Skin of body (tissue), 2 donors: ENCODE results near the gene CEBPZOS. TPM values are rescaled to one million over a fixed set of nuclear protein-coding genes. Genes with fewer than 3 reads are reported as not detected.
A peak's percentile ranks its signal among the peaks of the same experiment; 100 is the strongest.

ENCODE experiments used
- DNase-seq: peaks from one replicate; lab custom pipeline; 2025; lab: John Stamatoyannopoulos, UW
- total RNA-seq: library from RNA; depleted of rRNA; stranded (reverse); fragments of >200 nt; gene quantifications from one replicate; pipeline ENCODE4 v1.2.3, GENCODE V29; 2014

CEBPZOS gene
- total RNA-seq, result 18.8 TPM

GRCh38 chr2:37196320-37197195 is at the start of gene CEBPZOS:
Gene CEBPZOS, plus strand, starts transcription at chr2:37196496. Its CDS starts 3,209 bp downstream, at chr2:37199705.
- DNase-seq, result peak; percentile 67

GRCh38 chr2:37148325-37148724 is 48.0 kb upstream of the CEBPZOS start:
- no peak for DNase-seq

GRCh38 chr2:37149626-37150322 is 46.5 kb upstream of the CEBPZOS start:
- no peak for DNase-seq

- no peak for DNase-seq
Measured at GRCh38 chr2:37153224-37153623, 43.1 kb upstream of the CEBPZOS start.

- DNase-seq, result no peak
Measured at GRCh38 chr2:37154785-37155184, 41.5 kb upstream of the CEBPZOS start.

- DNase-seq, result peak; percentile 76
Measured at GRCh38 chr2:37156071-37156856, 40.0 kb upstream of the CEBPZOS start.

- peak; percentile 65 for DNase-seq
Measured at GRCh38 chr2:37156857-37157714, 39.2 kb upstream of the CEBPZOS start, which contains the start of gene EIF2AK2. Gene EIF2AK2, minus strand, starts transcription at chr2:37156980. Its CDS starts 9,174 bp downstream, at chr2:37147806.

- no peak for DNase-seq
Measured at GRCh38 chr2:37164757-37165156, 31.5 kb upstream of the CEBPZOS start.

GRCh38 chr2:37167636-37168180 is 28.6 kb upstream of the CEBPZOS start:
- DNase-seq, result no peak

- DNase-seq, result peak; percentile 10
Measured at GRCh38 chr2:37168217-37168981, 27.9 kb upstream of the CEBPZOS start.

GRCh38 chr2:37171624-37171950 is 24.7 kb upstream of the CEBPZOS start:
- DNase-seq, result no peak

GRCh38 chr2:37173741-37174140 is 22.6 kb upstream of the CEBPZOS start:
- no peak for DNase-seq

- DNase-seq, result no peak
Measured at GRCh38 chr2:37180006-37180639, 16.2 kb upstream of the CEBPZOS start.

- DNase-seq, result no peak
Measured at GRCh38 chr2:37180640-37181039, 15.7 kb upstream of the CEBPZOS start.

- DNase-seq, result no peak
Measured at GRCh38 chr2:37181726-37182684, 14.3 kb upstream of the CEBPZOS start.

- DNase-seq, result no peak
Measured at GRCh38 chr2:37188570-37188969, 7.7 kb upstream of the CEBPZOS start, which contains the start of gene SULT6B1. Gene SULT6B1, minus strand, starts transcription at chr2:37188670. Its CDS starts 30 bp downstream, at chr2:37188640.

GRCh38 chr2:37189452-37190153 is 6.7 kb upstream of the CEBPZOS start:
- no peak for DNase-seq
